ENCODE results near the gene ZNF362.
A peak's percentile ranks its signal among the peaks of the same experiment; 100 is the strongest.
"Not testable (repeated sequence)": the region's sequence is repeated elsewhere in the genome, so short reads cannot be mapped to it uniquely, and the experiment has no call there.

ZNF362 gene

DNA sequence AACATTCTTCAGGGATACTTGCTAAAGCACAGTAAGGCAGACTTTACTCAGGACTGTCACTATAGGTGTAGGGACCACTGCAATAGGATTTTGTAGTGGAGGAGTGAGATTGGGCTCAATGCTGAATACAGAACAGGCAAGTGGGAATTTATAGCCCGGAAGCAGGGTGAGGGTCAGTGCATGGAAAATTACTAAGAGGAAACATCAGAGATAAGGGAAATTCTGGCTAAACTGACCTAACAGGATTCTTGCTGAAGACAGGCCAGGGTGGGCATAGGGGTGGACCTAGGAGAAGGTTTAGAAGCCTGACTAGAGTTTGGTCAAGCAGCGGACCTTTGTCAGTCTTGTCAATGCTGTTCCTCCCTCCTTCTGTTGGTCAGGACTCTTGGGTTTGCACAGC lies 20.8 kb upstream of the ZNF362 start:
- Histone ChIP-seq H3K9me3 (no peaks in the 10 kb centered on the region), H3K4me1 (no peaks in the 10 kb centered on the region), H3K36me3 (replicated peaks) (no peaks in the 10 kb centered on the region), H3K27me3 (ENCODE audit: low read depth) (no peaks in the 10 kb centered on the region), H3K4me3 (no peak overlapping the region)
- in situ Hi-C loops (cut with MboI; ENCODE audit: low sequenced_read_pairs), result no loop called here
- DNase-seq (ENCODE audit: low spot score in 2 of 2), result no peak

DNA sequence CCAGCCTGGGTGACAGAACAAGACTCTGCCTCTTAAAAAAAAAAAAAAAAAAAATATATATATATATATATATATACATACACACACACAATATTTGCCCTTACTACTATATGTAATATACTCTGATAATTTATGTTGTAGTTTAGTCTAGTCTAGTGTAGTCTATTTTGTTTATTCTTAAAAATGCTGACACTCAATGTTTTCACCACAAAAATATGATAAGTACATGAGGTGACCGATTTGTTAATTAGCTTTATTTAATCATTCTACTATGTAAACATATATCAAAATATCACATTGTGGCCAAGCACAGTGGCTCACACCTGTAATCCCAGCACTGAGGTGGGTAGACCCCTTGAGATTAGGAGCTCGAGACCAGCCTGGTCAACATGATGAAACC lies 19.8 kb upstream of the ZNF362 start:
- Histone ChIP-seq H3K4me3 (no peak overlapping the region), H3K4me1 (no peaks in the 10 kb centered on the region), H3K9me3 (no peaks in the 10 kb centered on the region), H3K36me3 (replicated peaks) (no peaks in the 10 kb centered on the region), H3K27me3 (ENCODE audit: low read depth) (no peaks in the 10 kb centered on the region)
- in situ Hi-C loops (cut with MboI; ENCODE audit: low sequenced_read_pairs), result no loop called here
- DNase-seq (ENCODE audit: low spot score in 2 of 2), result no peak

DNA sequence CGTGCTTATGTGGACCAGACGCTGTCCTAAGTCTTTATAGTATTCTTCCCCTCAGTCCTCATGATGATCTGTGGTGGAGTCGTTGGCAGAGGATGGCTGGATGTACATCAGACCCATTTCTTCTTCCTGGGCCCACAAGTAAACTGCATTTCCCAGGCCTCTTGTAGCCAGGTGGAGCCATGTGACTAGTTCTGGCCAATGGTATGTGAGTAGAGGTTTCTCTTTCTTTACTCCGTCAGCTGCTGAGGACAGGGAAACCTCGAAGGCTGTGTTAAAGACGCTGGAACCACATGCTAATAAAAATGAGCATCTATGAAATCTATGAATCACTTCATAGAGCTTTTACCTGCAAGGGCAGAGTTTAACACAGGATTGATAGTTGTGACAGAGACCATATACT lies 18.7 kb upstream of the ZNF362 start:
- H3K27me3 ChIP-seq (ENCODE audit: low read depth), result no peaks in the 10 kb centered on the region
- H3K4me1 ChIP-seq, result no peaks in the 10 kb centered on the region
- no peaks in the 10 kb centered on the region for H3K36me3 ChIP-seq (replicated peaks)
- no peak for DNase-seq (ENCODE audit: low spot score in 2 of 2)
- no peaks in the 10 kb centered on the region for H3K9me3 ChIP-seq
- no peak overlapping the region for H3K4me3 ChIP-seq
- in situ Hi-C loops (cut with MboI; ENCODE audit: low sequenced_read_pairs), result no loop called here

DNA sequence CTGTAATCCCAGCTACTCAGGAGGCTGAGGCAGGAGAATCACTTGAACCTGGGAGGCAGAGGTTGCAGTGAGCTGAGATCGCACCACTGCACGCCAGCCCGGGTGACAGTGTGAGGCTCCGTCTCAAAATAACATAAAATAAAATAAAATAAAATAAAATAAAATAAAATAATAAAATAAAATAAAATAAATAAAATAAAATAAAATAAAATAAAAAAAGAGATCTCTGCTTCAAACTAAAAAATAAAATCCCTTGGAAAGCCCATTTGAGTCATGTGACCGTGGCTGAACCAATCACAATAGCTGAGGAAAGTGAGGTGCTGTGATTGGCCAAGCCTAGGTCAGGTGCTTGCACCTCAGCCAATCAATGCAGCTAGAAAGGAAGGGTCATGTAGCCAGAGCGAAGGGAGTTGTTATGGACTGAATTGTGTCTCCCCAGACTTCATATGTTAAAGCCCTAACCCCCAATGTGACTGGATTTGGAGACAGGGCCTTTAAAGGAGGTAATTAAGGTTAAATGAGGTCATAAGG lies 18.0 kb upstream of the ZNF362 start:
- H3K27me3 ChIP-seq (ENCODE audit: low read depth); H3K36me3 ChIP-seq (replicated peaks); H3K4me1 ChIP-seq; in situ Hi-C loops (cut with MboI; ENCODE audit: low sequenced_read_pairs); H3K9me3 ChIP-seq; DNase-seq (ENCODE audit: low spot score in 2 of 2); H3K4me3 ChIP-seq: not testable (repeated sequence)

DNA sequence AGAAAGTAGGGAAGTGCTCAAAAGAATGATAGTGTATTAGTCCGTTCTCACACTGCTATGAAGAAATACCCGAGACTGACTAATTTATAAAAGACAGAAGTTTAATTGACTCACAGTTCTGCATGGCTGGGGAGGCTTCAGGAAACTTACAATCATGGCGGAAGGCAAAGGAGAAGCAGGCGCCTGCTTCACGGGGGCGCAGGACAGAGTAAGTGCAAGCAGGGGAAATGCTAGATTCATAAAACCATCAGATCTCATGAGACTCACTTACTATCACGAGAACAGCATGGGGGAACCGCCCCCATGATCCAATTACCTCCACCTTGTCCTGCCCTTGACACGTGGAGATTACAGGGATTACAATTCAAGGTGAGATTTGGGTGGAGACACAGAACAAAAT lies 16.9 kb upstream of the ZNF362 start:
- H3K9me3 ChIP-seq; DNase-seq (ENCODE audit: low spot score in 2 of 2); H3K4me1 ChIP-seq; H3K36me3 ChIP-seq (replicated peaks); H3K4me3 ChIP-seq; in situ Hi-C loops (cut with MboI; ENCODE audit: low sequenced_read_pairs); H3K27me3 ChIP-seq (ENCODE audit: low read depth): not testable (repeated sequence)

DNA sequence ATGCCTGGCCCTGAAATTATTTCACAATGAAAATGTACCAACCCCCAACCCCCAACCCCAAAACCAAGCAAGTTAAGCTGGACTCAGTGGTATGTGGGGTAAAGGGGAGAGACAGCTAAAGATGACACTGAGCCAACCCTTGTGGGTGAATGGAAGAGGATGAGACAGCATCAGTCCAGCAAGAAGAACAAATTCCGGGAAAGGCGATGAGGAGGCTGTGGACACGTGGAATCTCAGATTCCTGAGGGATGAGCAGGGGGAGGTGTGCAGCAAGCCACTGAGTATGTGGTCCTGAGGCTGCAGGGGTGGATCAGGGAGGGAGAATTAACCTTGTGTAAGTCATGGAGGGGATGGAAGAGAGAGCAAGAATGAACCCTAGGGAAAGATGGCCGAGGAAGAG lies 14.4 kb upstream of the ZNF362 start:
- no peaks in the 10 kb centered on the region for H3K36me3 ChIP-seq (replicated peaks)
- DNase-seq (ENCODE audit: low spot score in 2 of 2), result no peak
- H3K27me3 ChIP-seq (ENCODE audit: low read depth), result no peaks in the 10 kb centered on the region
- no peaks in the 10 kb centered on the region for H3K9me3 ChIP-seq
- H3K4me1 ChIP-seq, result peaks cover 7% of the 10 kb centered on the region
- no peak overlapping the region for H3K4me3 ChIP-seq
- in situ Hi-C loops (cut with MboI; ENCODE audit: low sequenced_read_pairs), result no loop called here

DNA sequence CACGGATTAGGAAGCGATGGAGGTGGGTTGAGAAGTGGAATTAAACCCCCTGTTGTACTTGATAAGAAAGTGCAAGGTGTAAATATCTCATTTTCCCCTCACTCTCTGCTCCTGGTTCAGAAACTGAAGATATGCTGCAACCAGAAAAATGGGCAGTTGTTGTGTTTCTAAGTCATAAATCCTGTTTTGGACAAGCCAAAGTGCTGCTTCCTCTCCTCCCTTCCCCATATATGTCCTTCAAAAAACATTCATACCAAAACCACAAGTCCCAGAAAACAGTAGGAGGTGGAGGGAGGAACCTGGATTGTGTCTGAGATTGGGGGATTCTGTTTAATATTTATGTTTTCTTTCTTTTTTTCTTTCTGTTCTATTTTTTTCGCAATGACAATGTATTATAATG lies 13.6 kb upstream of the ZNF362 start:
- Histone ChIP-seq H3K4me3 (no peak overlapping the region), H3K9me3 (no peaks in the 10 kb centered on the region), H3K4me1 (peaks cover 7% of the 10 kb centered on the region), H3K36me3 (replicated peaks) (no peaks in the 10 kb centered on the region), H3K27me3 (ENCODE audit: low read depth) (no peaks in the 10 kb centered on the region)
- DNase-seq (ENCODE audit: low spot score in 2 of 2), result no peak
- in situ Hi-C loops (cut with MboI; ENCODE audit: low sequenced_read_pairs), result no loop called here

DNA sequence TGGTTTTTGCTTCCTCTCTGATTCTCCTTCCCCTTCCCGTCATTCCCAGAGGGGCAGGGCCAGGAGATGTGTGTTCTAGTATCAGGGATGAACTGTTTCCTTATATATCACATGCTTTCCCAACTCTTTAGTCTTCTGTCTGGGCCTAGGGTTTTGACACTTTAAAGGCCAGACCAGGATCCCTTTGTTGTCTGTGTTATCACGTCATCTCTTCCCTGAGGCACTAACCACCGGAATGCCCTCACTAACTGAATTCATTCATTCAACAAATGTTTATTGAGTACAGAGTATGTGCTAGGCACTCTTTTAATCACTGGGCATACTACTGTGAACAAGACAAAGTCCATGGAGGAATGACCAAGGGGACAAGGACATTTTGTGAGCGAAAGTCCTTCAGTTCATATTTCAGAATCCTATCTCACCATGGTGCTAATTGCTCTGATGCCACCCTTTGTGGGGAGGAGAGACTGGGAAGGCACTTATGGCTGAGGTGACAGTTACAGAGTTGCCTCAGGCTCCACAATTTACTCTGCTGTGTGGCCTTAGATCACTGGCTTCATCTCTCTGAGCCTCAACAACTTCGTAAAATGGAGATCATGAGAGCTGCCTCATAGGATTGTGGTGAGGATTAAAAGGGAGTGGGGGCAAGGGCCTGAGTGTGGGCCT lies 12.0 kb upstream of the ZNF362 start:
- in situ Hi-C loops (cut with MboI; ENCODE audit: low sequenced_read_pairs), result no loop called here
- H3K4me1 ChIP-seq, result peaks cover 7% of the 10 kb centered on the region
- no peaks in the 10 kb centered on the region for H3K9me3 ChIP-seq
- peak; percentile 54 to 70 for DNase-seq (ENCODE audit: low spot score in 2 of 2)
- 0 out of 2 replicates have a peak, but pooled peaks cover 5% of the 10 kb centered on the region for H3K27me3 ChIP-seq (ENCODE audit: low read depth)
- no peaks in the 10 kb centered on the region for H3K36me3 ChIP-seq (replicated peaks)
- H3K4me3 ChIP-seq, result no peak overlapping the region

DNA sequence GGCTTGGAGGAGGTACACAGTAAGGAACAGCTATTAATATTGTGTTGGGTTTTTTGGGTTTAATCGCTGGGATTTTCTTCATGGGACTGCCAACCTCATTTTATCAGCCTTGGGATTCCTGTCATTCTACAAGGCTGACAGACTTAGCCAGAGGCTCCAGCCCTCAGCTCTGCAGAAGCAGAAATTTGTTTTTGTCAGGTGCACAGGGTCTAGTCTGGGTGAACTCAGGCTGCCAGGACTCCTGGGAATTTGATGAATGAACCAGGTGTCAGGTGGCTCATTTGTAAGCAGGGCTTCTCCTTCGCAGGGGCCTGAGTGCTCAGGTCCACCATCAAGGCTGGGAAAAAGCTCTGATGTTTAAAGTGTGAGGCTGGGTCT lies 11.5 kb upstream of the ZNF362 start:
- Histone ChIP-seq H3K36me3 (replicated peaks) (no peaks in the 10 kb centered on the region), H3K4me3 (no peak overlapping the region), H3K9me3 (no peaks in the 10 kb centered on the region), H3K4me1 (peaks cover 7% of the 10 kb centered on the region), H3K27me3 (ENCODE audit: low read depth) (0 out of 2 replicates have a peak, but pooled peaks cover 5% of the 10 kb centered on the region)
- no peak for DNase-seq (ENCODE audit: low spot score in 2 of 2)
- in situ Hi-C loops (cut with MboI; ENCODE audit: low sequenced_read_pairs), result loop anchor here (5.0 kb wide), 1 partner anchor 47 kb away; no protein-coding TSS in a partner anchor

DNA sequence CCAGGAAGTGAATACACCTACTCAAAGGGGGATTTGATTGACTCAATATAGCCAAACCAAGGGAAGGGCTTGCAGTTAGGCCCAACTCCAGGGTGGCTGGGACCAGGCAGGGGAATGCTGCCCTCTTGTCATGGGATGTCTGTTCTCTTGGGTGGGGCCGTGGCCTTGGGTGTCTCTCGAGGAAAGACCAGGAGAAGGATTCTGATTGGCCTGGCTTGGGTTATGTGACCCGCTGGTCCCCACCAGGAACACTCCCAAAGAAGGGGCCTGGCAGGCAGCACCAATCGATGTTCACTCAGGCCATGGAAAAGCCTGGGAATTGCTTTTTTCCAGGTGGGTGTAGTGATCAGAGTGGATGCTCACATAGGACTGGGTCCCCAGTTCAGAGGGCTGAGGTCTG lies 10.1 kb upstream of the ZNF362 start:
- H3K9me3 ChIP-seq, result no peaks in the 10 kb centered on the region
- in situ Hi-C loops (cut with MboI; ENCODE audit: low sequenced_read_pairs), result loop anchor here (5.0 kb wide), 1 partner anchor 49 kb away; no protein-coding TSS in a partner anchor
- no peak for DNase-seq (ENCODE audit: low spot score in 2 of 2)
- H3K4me3 ChIP-seq, result no peak overlapping the region
- 0 out of 2 replicates have a peak, but pooled peaks cover 5% of the 10 kb centered on the region for H3K27me3 ChIP-seq (ENCODE audit: low read depth)
- peaks cover 7% of the 10 kb centered on the region for H3K4me1 ChIP-seq
- no peaks in the 10 kb centered on the region for H3K36me3 ChIP-seq (replicated peaks)

DNA sequence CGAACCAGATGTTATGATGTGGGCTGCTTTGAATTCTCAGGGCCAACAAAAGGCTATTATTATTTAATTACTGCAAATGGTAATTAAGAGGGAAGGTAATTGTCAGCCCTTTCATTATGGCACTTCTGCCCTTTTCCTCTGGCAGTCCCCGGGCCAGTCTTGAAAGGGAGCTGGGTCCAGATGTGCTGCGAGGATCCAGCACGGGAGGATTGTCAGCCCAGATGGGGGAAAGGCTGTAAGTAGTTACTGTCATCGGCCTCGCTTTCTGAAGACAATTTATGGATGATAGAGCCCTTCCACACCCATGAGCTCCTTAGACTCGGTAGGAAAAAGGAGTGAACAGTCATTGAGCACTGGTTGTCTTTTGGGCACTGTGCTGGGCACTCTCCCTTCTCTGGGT lies 8.7 kb upstream of the ZNF362 start:
- peaks cover 7% of the 10 kb centered on the region for H3K4me1 ChIP-seq
- no peak for DNase-seq (ENCODE audit: low spot score in 2 of 2)
- 0 out of 2 replicates have a peak, but pooled peaks cover 5% of the 10 kb centered on the region for H3K27me3 ChIP-seq (ENCODE audit: low read depth)
- no peaks in the 10 kb centered on the region for H3K36me3 ChIP-seq (replicated peaks)
- in situ Hi-C loops (cut with MboI; ENCODE audit: low sequenced_read_pairs), result loop anchor here (5.0 kb wide), 1 partner anchor 50 kb away; no protein-coding TSS in a partner anchor
- no peaks in the 10 kb centered on the region for H3K9me3 ChIP-seq
- H3K4me3 ChIP-seq, result no peak overlapping the region

DNA sequence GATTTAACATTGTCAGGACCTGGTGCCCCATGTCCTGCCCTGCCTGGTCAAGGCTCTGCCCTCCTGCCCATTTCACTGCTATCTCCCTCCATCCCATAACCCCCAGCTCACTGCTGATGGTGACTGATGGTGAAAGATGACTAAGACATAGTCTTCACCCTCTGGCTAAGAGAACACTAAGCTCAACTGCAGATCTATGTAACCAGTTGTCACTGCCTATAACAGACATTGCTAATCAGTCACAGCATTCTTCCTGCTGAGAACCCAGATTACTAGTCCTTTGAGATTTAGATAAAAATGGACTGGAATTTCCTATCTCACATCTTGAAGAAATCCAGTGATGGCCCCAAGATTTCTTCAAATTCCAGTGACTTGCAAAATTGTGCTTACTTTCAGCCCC lies 8.0 kb upstream of the ZNF362 start:
- in situ Hi-C loops (cut with MboI; ENCODE audit: low sequenced_read_pairs), result loop anchor here (5.0 kb wide), 1 partner anchor 51 kb away; no protein-coding TSS in a partner anchor
- no peaks in the 10 kb centered on the region for H3K9me3 ChIP-seq

DNA sequence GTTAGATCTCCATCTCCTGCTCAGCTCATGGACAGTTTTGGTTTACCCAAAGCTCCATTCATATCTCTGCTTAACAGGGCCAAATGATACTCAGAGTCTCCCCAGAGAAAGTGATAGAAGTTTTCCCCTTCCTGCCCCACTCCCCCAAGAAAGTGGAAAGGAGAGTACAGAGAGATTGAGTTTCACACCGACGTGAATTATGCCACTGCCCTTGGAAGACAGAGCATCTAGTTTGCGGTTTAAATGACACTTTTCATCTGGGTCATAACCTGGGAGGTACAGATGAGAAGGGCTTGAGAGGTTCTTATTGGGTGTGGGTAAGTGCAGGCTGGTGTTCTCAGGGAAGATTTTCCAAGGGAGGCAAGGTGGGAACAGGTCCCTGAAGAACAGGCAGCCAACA lies 6.9 kb upstream of the ZNF362 start:
- no peak for DNase-seq (ENCODE audit: low spot score in 2 of 2)
- 0 out of 2 replicates have a peak, but pooled peaks cover 5% of the 10 kb centered on the region for H3K27me3 ChIP-seq (ENCODE audit: low read depth)
- H3K4me3 ChIP-seq, result no peak overlapping the region
- no peaks in the 10 kb centered on the region for H3K36me3 ChIP-seq (replicated peaks)
- peaks cover 1% of the 10 kb centered on the region; the same call in 1 of the 2 replicates for H3K4me1 ChIP-seq
- in situ Hi-C loops (cut with MboI; ENCODE audit: low sequenced_read_pairs), result loop anchor here (5.0 kb wide), 1 partner anchor 52 kb away; no protein-coding TSS in a partner anchor
- H3K9me3 ChIP-seq, result no peaks in the 10 kb centered on the region

More for the DNA sequence above, 8.0 kb upstream of the ZNF362 start:
- peaks cover 7% of the 10 kb centered on the region for H3K4me1 ChIP-seq
- H3K36me3 ChIP-seq (replicated peaks), result no peaks in the 10 kb centered on the region
- no peak for DNase-seq (ENCODE audit: low spot score in 2 of 2)
- no peak overlapping the region for H3K4me3 ChIP-seq
- H3K27me3 ChIP-seq (ENCODE audit: low read depth), result 0 out of 2 replicates have a peak, but pooled peaks cover 5% of the 10 kb centered on the region

DNA sequence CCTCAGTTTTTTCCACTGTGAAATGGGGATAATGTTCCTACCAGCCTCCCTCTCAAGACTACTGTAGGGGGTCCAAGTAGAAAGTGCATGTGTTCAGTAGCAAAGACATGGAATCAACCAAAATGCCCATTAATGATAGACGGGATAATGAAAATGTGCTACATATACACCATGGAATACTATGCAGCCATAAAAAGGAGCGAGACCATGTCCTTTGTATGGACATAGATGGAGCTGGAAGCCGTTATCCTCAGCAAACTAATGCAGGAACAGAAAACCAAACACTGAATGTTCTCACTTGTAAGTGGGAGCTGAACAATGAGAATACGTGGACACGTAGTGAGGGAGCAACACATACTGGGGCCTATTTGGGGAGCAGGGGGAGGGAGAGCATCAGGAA lies 6.1 kb upstream of the ZNF362 start:
- Histone ChIP-seq H3K36me3 (replicated peaks) (no peaks in the 10 kb centered on the region), H3K27me3 (ENCODE audit: low read depth) (0 out of 2 replicates have a peak, but pooled peaks cover 5% of the 10 kb centered on the region), H3K4me3 (no peak overlapping the region), H3K9me3 (no peaks in the 10 kb centered on the region), H3K4me1 (no peaks in the 10 kb centered on the region)
- DNase-seq (ENCODE audit: low spot score in 2 of 2), result no peak
- in situ Hi-C loops (cut with MboI; ENCODE audit: low sequenced_read_pairs), result no loop called here

Data from HAP-1 (cell line).